B cell (primary cell): Measurements from ENCODE around the gene BTBD17. TPM values are rescaled to one million over a fixed set of nuclear protein-coding genes. Genes with fewer than 3 reads are reported as not detected.
A peak's percentile ranks its signal among the peaks of the same experiment; 100 is the strongest.

Source experiments
- ATAC-seq: fragments of 200-7000 bp; cut with Tn5 transposase; one replicate; pipeline ENCODE4 v1.10.0; 2021; ENCODE audit warnings: low read depth, mild to moderate bottlenecking, moderate number of reproducible peaks, moderate library complexity
- CTCF ChIA-PET: fragments of 350-600 bp; sonication (Branson Sonifier 250); formaldehyde crosslinking; loops from one replicate; lab custom pipeline; 2021; ENCODE audit warnings: antibody characterized with exemption, inconsistent platforms; lab: Charles Lee
- POLR2A ChIA-PET: fragments of 350-600 bp; sonication (Branson Sonifier 250); formaldehyde crosslinking; loops from one replicate; lab custom pipeline; 2021; ENCODE audit warnings: antibody characterized with exemption; lab: Charles Lee
- DNase-seq: peaks from one replicate; pipeline ENCODE4 v3.0.0; 2013
- H2AFZ ChIP-seq: 2 replicates; pipeline ENCODE4 v1.6.1; 2012; ENCODE audit warnings: mild to moderate bottlenecking, low read depth, low read length; ENCODE audit not compliant: insufficient read depth, poor library complexity, severe bottlenecking
- H3K27ac ChIP-seq, 2 donors: 1 replicate in 1 of 2; 2 replicates in 1 of 2; pipeline ENCODE4 v1.5.1; 2012 to 2013; ENCODE audit warnings: low read length in 2 of 2, mild to moderate bottlenecking in 2 of 2, moderate library complexity in 1 of 2
- H3K27me3 ChIP-seq, 4 experiments: fragments of 200-600 bp in 1 of 4; sonication (generic) in 1 of 4; replicated peaks in 1 of 4; 1 replicate in 2 of 4; 2 replicates in 2 of 4; pipeline versions ENCODE4 v1.6.1 to v1.7.0; 2013 to 2016; ENCODE audit warnings: low read length in 3 of 4, mild to moderate bottlenecking in 2 of 4, mixed read lengths in 1 of 4, moderate library complexity in 1 of 4; ENCODE audit not compliant: insufficient read depth in 4 of 4, control insufficient read depth in 3 of 4; ENCODE audit errors: control extremely low read depth in 1 of 4
- H3K36me3 ChIP-seq, 2 experiments: replicated peaks in 1 of 2; 1 replicate in 1 of 2; 2 replicates in 1 of 2; pipeline versions ENCODE4 v1.6.1 to v1.7.1; 2013; ENCODE audit warnings: low read length in 1 of 2; ENCODE audit not compliant: insufficient read depth in 2 of 2, control insufficient read depth in 1 of 2; ENCODE audit errors: control extremely low read depth in 1 of 2, extremely low read depth in 1 of 2
- H3K4me1 ChIP-seq, 2 donors: fragments of 200-600 bp in 1 of 2; sonication (generic) in 1 of 2; 1 replicate in 1 of 2; 2 replicates in 1 of 2; pipeline versions ENCODE4 v1.5.1 to v1.6.1; 2013 to 2017; ENCODE audit warnings: low read length in 2 of 2; ENCODE audit not compliant: control insufficient read depth in 2 of 2, insufficient read depth in 2 of 2
- H3K4me2 ChIP-seq: replicated peaks from 2 replicates; pipeline ENCODE3; 2012; ENCODE audit warnings: mild to moderate bottlenecking, low read depth, low read length; ENCODE audit not compliant: poor library complexity, severe bottlenecking
- H3K4me3 ChIP-seq, 5 experiments: fragments of 200-600 bp in 1 of 5; sonication (generic) in 1 of 5; 1 replicate in 3 of 5; 2 replicates in 2 of 5; pipeline versions ENCODE4 v1.5.1 to v1.7.0; 2011 to 2016; ENCODE audit warnings: low read length in 4 of 5, mild to moderate bottlenecking in 4 of 5, low read depth in 2 of 5, control low read depth in 1 of 5, moderate library complexity in 1 of 5; ENCODE audit not compliant: insufficient read depth in 1 of 5; ENCODE audit errors: control extremely low read depth in 1 of 5, extremely low read depth in 1 of 5
- H3K79me2 ChIP-seq: fragments of 200-600 bp; sonication (generic); one replicate; pipeline ENCODE4 v1.6.0; 2016; ENCODE audit warnings: low read length; ENCODE audit not compliant: control insufficient read depth, insufficient read depth
- H3K9ac ChIP-seq: fragments of 200-600 bp; sonication (generic); 2 replicates; pipeline ENCODE4 v1.6.1; 2017; ENCODE audit warnings: mild to moderate bottlenecking, low read length, moderate library complexity
- H3K9me3 ChIP-seq, 3 donors: one replicate each; pipeline versions ENCODE4 v1.6.1 to v1.7.1; 2013; ENCODE audit warnings: low read length in 2 of 3; ENCODE audit not compliant: control insufficient read depth in 2 of 3, insufficient read depth in 1 of 3; ENCODE audit errors: control extremely low read depth in 1 of 3
- H4K20me1 ChIP-seq: 2 replicates; pipeline ENCODE4 v1.6.0; 2012; ENCODE audit warnings: mild to moderate bottlenecking, low read length; ENCODE audit not compliant: insufficient read depth, control insufficient read depth, poor library complexity, severe bottlenecking
- H3K27ac Mint-ChIP-seq: one replicate; pipeline ENCODE4 v1.8.0; 2021; ENCODE audit warnings: mixed read lengths
- H3K27me3 Mint-ChIP-seq: one replicate; pipeline ENCODE4 v1.8.0; 2021; ENCODE audit warnings: mixed read lengths
- H3K4me1 Mint-ChIP-seq: one replicate; pipeline ENCODE4 v1.8.0; 2021; ENCODE audit warnings: mixed read lengths
- H3K4me3 Mint-ChIP-seq: one replicate; pipeline ENCODE4 v1.8.0; 2021; ENCODE audit warnings: mixed read lengths
- H3K9me3 Mint-ChIP-seq: one replicate; pipeline ENCODE4 v1.8.0; 2022; ENCODE audit warnings: mixed read lengths; ENCODE audit not compliant: insufficient read depth
- CTCF ChIP-seq: fragments of 200-600 bp; IDR thresholded peaks from one replicate; pipeline ENCODE4 v1.8.0; 2022; ENCODE audit warnings: antibody characterized with exemption, mild to moderate bottlenecking
- WGBS: methylation state at CpG from one replicate; pipeline ENCODE4 v1.1.5; 2013; ENCODE audit warnings: missing lambda C conversion rate; ENCODE audit not compliant: insufficient coverage; 5-methylcytosine and 5-hydroxymethylcytosine counted together
- intact Hi-C: fragments of 100-400 bp; cut with micrococcal nuclease; formaldehyde crosslinking; loops from one replicate; pipeline ENCODE4 v1.10.0; 2022
- polyA plus RNA-seq: library from polyadenylated mRNA; depleted of rRNA; stranded (reverse); fragments of >200 nt; gene quantifications from 2 replicates; pipeline ENCODE4 v1.2.3, GENCODE V29; 2012
- total RNA-seq, 2 donors: library from RNA; stranded (reverse); fragments of 120-200 nt in 1 of 2; gene quantifications; 1 replicate in 1 of 2; 2 replicates in 1 of 2; pipeline versions ENCODE4 v1.2.3 to v1.2.4, GENCODE V29; 2013 to 2022

BTBD17 gene
- total and polyA plus RNA-seq, 2 donors (not counting 1 experiment from before 2014, with no cell fraction given): not detected

- 93% methylated on average over 26 of the region's 26 CpGs for WGBS
- Histone ChIP-seq H3K79me2 (no peaks in the 10 kb centered on the region), H3K4me2 (no peak overlapping the region), H3K27ac (no peak overlapping the region), H3K4me1 (peaks cover 12 to 16% of the 10 kb centered on the region in 2 donors), H3K9me3 (no peaks in the 10 kb centered on the region), H3K4me3 (no peak overlapping the region), H2AFZ (no peak overlapping the region), H3K27me3 (peaks cover 0 to 29% (median 6%) of the 10 kb centered on the region in 4 experiments), H3K36me3 (no peaks in the 10 kb centered on the region), H3K9ac (no peak overlapping the region), H4K20me1 (no peaks in the 10 kb centered on the region)
- H3K4me1 Mint-ChIP-seq: peaks cover 12% of the 10 kb centered on the region
- intact Hi-C loops: no loop called here
- no peak overlapping the region for H3K4me3 Mint-ChIP-seq
- H3K27me3 Mint-ChIP-seq: peaks cover 14% of the 10 kb centered on the region
- no peak overlapping the region for H3K27ac Mint-ChIP-seq
- ATAC-seq (no peak), DNase-seq (no peak)
- ChIA-PET CTCF (interaction anchor here (2.2 to 6.7 kb wide), 3 partner anchors 9 to 92 kb away, joined by 6 to 65 read pairs (median 41); no protein-coding TSS in a partner anchor), POLR2A (no interaction called here)
- H3K9me3 Mint-ChIP-seq: no peaks in the 10 kb centered on the region
- no peak for TF ChIP-seq CTCF
Observed at GRCh38 chr17:74371653-74372147, 10.0 kb upstream of the BTBD17 start.

- Mint-ChIP-seq H3K4me1 (peaks cover 12% of the 10 kb centered on the region), H3K27me3 (peaks cover 15% of the 10 kb centered on the region), H3K27ac (no peak overlapping the region), H3K9me3 (no peaks in the 10 kb centered on the region), H3K4me3 (no peak overlapping the region)
- no peak overlapping the region for H3K27ac ChIP-seq
- intact Hi-C loops: loop anchor here (5.0 kb wide), 1 partner anchor 232 kb away; no protein-coding TSS in a partner anchor
- H3K79me2 ChIP-seq: no peaks in the 10 kb centered on the region
- ATAC-seq (no peak), DNase-seq (no peak)
- peaks cover 12 to 16% of the 10 kb centered on the region in 2 donors for H3K4me1 ChIP-seq
- POLR2A ChIA-PET: no interaction called here
- H3K9ac ChIP-seq: no peak overlapping the region
- CTCF ChIA-PET: interaction anchor here (0.6 to 6.7 kb wide), 14 partner anchors 10 to 366 kb away, joined by 3 to 65 read pairs (median 4); partner anchors contain the start of gene CD300LB
- H2AFZ ChIP-seq: peak overlapping the region; percentile 34
- WGBS: 89% methylated on average over 15 of the region's 17 CpGs
- no peaks in the 10 kb centered on the region for H3K36me3 ChIP-seq
- no peak overlapping the region for H3K4me3 ChIP-seq
- no peak for TF ChIP-seq CTCF
- no peaks in the 10 kb centered on the region for H4K20me1 ChIP-seq
- H3K9me3 ChIP-seq: no peaks in the 10 kb centered on the region
- peak overlapping the region; percentile 53 for H3K4me2 ChIP-seq
- peaks cover 0 to 29% (median 6%) of the 10 kb centered on the region in 4 experiments for H3K27me3 ChIP-seq
Observed at GRCh38 chr17:74369665-74370490, 8.2 kb upstream of the BTBD17 start.
